Amniotic stem cell (primary cell): ENCODE results near the gene RBCK1.
"Not testable (repeated sequence)": the region's sequence is repeated elsewhere in the genome, so short reads cannot be mapped to it uniquely, and the experiment has no call there.

Experiments
- DNase-seq: peaks from one replicate; lab custom pipeline; 2025; lab: John Stamatoyannopoulos, UW

Gene RBCK1

GRCh38 chr20:376089-376488, 32.0 kb upstream of the RBCK1 start:
- DNase-seq: no peak

GRCh38 chr20:376750-377149, 31.3 kb upstream of the RBCK1 start:
- no peak for DNase-seq

- not testable (repeated sequence) for DNase-seq
Observed at GRCh38 chr20:377578-377977, 30.5 kb upstream of the RBCK1 start.

GRCh38 chr20:378961-379336, 29.1 kb upstream of the RBCK1 start:
- no peak for DNase-seq

- peak; percentile 18 for DNase-seq
Observed at GRCh38 chr20:380763-381580, 27.1 kb upstream of the RBCK1 start.

GRCh38 chr20:381581-382290, 26.4 kb upstream of the RBCK1 start:
- DNase-seq: peak; percentile 50

- DNase-seq: no peak
Observed at GRCh38 chr20:382291-383115, 25.6 kb upstream of the RBCK1 start.

- no peak for DNase-seq
Observed at GRCh38 chr20:383889-384288, 24.2 kb upstream of the RBCK1 start.

GRCh38 chr20:384723-385122, 23.4 kb upstream of the RBCK1 start:
- DNase-seq: no peak

GRCh38 chr20:385448-385847, 22.7 kb upstream of the RBCK1 start:
- DNase-seq: no peak

GRCh38 chr20:386634-387033, 21.5 kb upstream of the RBCK1 start:
- DNase-seq: not testable (repeated sequence)

GRCh38 chr20:387520-387919, 20.6 kb upstream of the RBCK1 start:
- DNase-seq: no peak

GRCh38 chr20:388034-388994, 19.8 kb upstream of the RBCK1 start:
- DNase-seq: no peak

- DNase-seq: no peak
Observed at GRCh38 chr20:389220-389619, 18.9 kb upstream of the RBCK1 start.

GRCh38 chr20:391041-391711, 16.9 kb upstream of the RBCK1 start:
- no peak for DNase-seq

- DNase-seq: not testable (repeated sequence)
Observed at GRCh38 chr20:393296-393695, 14.8 kb upstream of the RBCK1 start.

- DNase-seq: no peak
Observed at GRCh38 chr20:396252-396618, 11.9 kb upstream of the RBCK1 start.

- no peak for DNase-seq
Observed at GRCh38 chr20:396619-397431, 11.3 kb upstream of the RBCK1 start.

GRCh38 chr20:397432-398237, 10.5 kb upstream of the RBCK1 start:
- no peak for DNase-seq
